K562 (cell line): ENCODE measurements around the gene APOBEC3A.

Experiments
- ATF1 ChIP-seq, 2 experiments: fragments of 450-650 bp in 1 of 2; IDR thresholded peaks; 2 replicates each; pipeline ENCODE4 v1.6.1; 2016; ENCODE audit warnings: missing compliant biosample characterization in 1 of 2, missing genetic modification characterization in 1 of 2
- CHCHD3 ChIP-seq: fragments of 250-450 bp; sonication (Bioruptor Pico); IDR thresholded peaks from 2 replicates; pipeline ENCODE4 v2.1.2; 2022; ENCODE audit warnings: mild to moderate bottlenecking
- EHMT2 ChIP-seq: fragments of 450-650 bp; IDR thresholded peaks from 2 replicates; pipeline ENCODE4 v1.6.1; 2018; ENCODE audit warnings: antibody characterized with exemption
- FOS ChIP-seq: IDR thresholded peaks from 3 replicates; pipeline ENCODE4 v1.6.1; 2011; ENCODE audit not compliant: insufficient read length; ENCODE audit errors: extremely low read depth
- FOXA3 ChIP-seq, 2 experiments: fragments of 450-650 bp in 1 of 2; sonication (generic) in 1 of 2; formaldehyde crosslinking; IDR thresholded peaks in 1 of 2; conservative IDR thresholded peaks in 1 of 2; 2 replicates each; pipeline versions ENCODE4 v1.4.0 to v1.8.0; 2020 to 2022; ENCODE audit warnings: mild to moderate bottlenecking in 2 of 2, missing genetic modification reagents in 1 of 2
- HNRNPLL ChIP-seq: fragments of 200-400 bp; formaldehyde crosslinking; IDR thresholded peaks from 2 replicates; pipeline ENCODE4 v1.6.1; 2017; ENCODE audit warnings: low read length, low read depth, mild to moderate bottlenecking; ENCODE audit not compliant: poor library complexity, severe bottlenecking
- MTA3 ChIP-seq: fragments of 450-650 bp; formaldehyde crosslinking; IDR thresholded peaks from 2 replicates; pipeline ENCODE4 v1.6.1; 2017; ENCODE audit warnings: mild to moderate bottlenecking, borderline replicate concordance
- POLR2A ChIP-seq: fragments of 450-650 bp; conservative IDR thresholded peaks from 2 replicates; pipeline ENCODE4 v1.6.1; 2016
- SMC3 ChIP-seq: conservative IDR thresholded peaks from 2 replicates; pipeline ENCODE4 v1.6.1; 2011; ENCODE audit warnings: low read depth, low read length, improper control_type of control experiment; ENCODE audit not compliant: insufficient read depth
- STAG1 ChIP-seq: sonication (generic); formaldehyde crosslinking; IDR thresholded peaks from 2 replicates; pipeline ENCODE4 v1.5.0; 2020; ENCODE audit warnings: missing genetic modification reagents, borderline replicate concordance
- ZBTB40 ChIP-seq, 2 experiments: fragments of 450-650 bp in 1 of 2; sonication (generic) in 1 of 2; formaldehyde crosslinking in 1 of 2; IDR thresholded peaks; 2 replicates each; pipeline versions ENCODE4 v1.7.1 to v1.9.0; 2016 to 2022; ENCODE audit warnings: inconsistent platforms in 1 of 2, mild to moderate bottlenecking in 1 of 2, missing genetic modification reagents in 1 of 2
- TF ChIP-seq, protein P1 (sequence below), 3 experiments: IDR thresholded peaks in 2 of 3; conservative IDR thresholded peaks in 1 of 3; 2 replicates each; pipeline ENCODE4 v1.5.1; 2011 to 2012; ENCODE audit warnings: low read length in 3 of 3, mild to moderate bottlenecking in 3 of 3, control low read depth in 2 of 3, improper control_type of control experiment in 1 of 3, inconsistent platforms in 1 of 3, low read depth in 1 of 3, mixed read lengths in 1 of 3, moderate library complexity in 1 of 3; ENCODE audit not compliant: insufficient read depth in 2 of 3
- TF ChIP-seq, protein P2 (sequence below): IDR thresholded peaks from 2 replicates; pipeline ENCODE4 v1.6.1; 2016; ENCODE audit warnings: missing genetic modification characterization, missing compliant biosample characterization
- TF ChIP-seq, protein P3 (sequence below), 2 experiments: fragments of 150-350 bp in 1 of 2; IDR thresholded peaks; 2 replicates each; pipeline ENCODE4 v1.6.1; 2012 to 2016; ENCODE audit warnings: low read depth in 2 of 2, low read length in 2 of 2, mild to moderate bottlenecking in 1 of 2, moderate library complexity in 1 of 2

GRCh38 chr22:38968801-38969200, 11.4 kb downstream of the APOBEC3A start:
- TF ChIP-seq FOS = no peak
- TF ChIP-seq, protein P1, sequence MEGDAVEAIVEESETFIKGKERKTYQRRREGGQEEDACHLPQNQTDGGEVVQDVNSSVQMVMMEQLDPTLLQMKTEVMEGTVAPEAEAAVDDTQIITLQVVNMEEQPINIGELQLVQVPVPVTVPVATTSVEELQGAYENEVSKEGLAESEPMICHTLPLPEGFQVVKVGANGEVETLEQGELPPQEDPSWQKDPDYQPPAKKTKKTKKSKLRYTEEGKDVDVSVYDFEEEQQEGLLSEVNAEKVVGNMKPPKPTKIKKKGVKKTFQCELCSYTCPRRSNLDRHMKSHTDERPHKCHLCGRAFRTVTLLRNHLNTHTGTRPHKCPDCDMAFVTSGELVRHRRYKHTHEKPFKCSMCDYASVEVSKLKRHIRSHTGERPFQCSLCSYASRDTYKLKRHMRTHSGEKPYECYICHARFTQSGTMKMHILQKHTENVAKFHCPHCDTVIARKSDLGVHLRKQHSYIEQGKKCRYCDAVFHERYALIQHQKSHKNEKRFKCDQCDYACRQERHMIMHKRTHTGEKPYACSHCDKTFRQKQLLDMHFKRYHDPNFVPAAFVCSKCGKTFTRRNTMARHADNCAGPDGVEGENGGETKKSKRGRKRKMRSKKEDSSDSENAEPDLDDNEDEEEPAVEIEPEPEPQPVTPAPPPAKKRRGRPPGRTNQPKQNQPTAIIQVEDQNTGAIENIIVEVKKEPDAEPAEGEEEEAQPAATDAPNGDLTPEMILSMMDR (IDR thresholded peaks at IDR 0.05 in 2 of 3, conservative IDR thresholded peaks at IDR 0.05 in 1 of 3; ENCODE audit: insufficient read depth in 2 of 3, low read depth in 1 of 3, low read length in 3 of 3) = no peak
- TF ChIP-seq ATF1 (CRISPR knock-in tag; IDR thresholded peaks at IDR 0.05) = no peak
- no peak for TF ChIP-seq ATF1 (tag; IDR thresholded peaks at IDR 0.05)
- TF ChIP-seq EHMT2 = no peak
- TF ChIP-seq HNRNPLL = no peak
- TF ChIP-seq, protein P2, sequence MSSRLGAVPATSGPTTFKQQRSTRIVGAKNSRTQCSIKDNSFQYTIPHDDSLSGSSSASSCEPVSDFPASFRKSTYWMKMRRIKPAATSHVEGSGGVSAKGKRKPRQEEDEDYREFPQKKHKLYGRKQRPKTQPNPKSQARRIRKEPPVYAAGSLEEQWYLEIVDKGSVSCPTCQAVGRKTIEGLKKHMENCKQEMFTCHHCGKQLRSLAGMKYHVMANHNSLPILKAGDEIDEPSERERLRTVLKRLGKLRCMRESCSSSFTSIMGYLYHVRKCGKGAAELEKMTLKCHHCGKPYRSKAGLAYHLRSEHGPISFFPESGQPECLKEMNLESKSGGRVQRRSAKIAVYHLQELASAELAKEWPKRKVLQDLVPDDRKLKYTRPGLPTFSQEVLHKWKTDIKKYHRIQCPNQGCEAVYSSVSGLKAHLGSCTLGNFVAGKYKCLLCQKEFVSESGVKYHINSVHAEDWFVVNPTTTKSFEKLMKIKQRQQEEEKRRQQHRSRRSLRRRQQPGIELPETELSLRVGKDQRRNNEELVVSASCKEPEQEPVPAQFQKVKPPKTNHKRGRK (tag) = no peak
- TF ChIP-seq SMC3 = no peak
- TF ChIP-seq POLR2A = no peak
- no peak for TF ChIP-seq ZBTB40 (IDR thresholded peaks at IDR 0.05)
- TF ChIP-seq ZBTB40 (CRISPR knock-in tag; IDR thresholded peaks at IDR 0.05) = no peak
- no peak for TF ChIP-seq CHCHD3 (CRISPR knock-in tag)
- TF ChIP-seq STAG1 = no peak
- TF ChIP-seq, protein P3, sequence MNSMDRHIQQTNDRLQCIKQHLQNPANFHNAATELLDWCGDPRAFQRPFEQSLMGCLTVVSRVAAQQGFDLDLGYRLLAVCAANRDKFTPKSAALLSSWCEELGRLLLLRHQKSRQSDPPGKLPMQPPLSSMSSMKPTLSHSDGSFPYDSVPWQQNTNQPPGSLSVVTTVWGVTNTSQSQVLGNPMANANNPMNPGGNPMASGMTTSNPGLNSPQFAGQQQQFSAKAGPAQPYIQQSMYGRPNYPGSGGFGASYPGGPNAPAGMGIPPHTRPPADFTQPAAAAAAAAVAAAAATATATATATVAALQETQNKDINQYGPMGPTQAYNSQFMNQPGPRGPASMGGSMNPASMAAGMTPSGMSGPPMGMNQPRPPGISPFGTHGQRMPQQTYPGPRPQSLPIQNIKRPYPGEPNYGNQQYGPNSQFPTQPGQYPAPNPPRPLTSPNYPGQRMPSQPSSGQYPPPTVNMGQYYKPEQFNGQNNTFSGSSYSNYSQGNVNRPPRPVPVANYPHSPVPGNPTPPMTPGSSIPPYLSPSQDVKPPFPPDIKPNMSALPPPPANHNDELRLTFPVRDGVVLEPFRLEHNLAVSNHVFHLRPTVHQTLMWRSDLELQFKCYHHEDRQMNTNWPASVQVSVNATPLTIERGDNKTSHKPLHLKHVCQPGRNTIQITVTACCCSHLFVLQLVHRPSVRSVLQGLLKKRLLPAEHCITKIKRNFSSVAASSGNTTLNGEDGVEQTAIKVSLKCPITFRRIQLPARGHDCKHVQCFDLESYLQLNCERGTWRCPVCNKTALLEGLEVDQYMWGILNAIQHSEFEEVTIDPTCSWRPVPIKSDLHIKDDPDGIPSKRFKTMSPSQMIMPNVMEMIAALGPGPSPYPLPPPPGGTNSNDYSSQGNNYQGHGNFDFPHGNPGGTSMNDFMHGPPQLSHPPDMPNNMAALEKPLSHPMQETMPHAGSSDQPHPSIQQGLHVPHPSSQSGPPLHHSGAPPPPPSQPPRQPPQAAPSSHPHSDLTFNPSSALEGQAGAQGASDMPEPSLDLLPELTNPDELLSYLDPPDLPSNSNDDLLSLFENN (IDR thresholded peaks at IDR 0.05; ENCODE audit: low read depth in 2 of 2, low read length in 2 of 2) = no peak
- no peak for TF ChIP-seq FOXA3 (CRISPR knock-in tag; conservative IDR thresholded peaks at IDR 0.05 in 1 of 2, IDR thresholded peaks at IDR 0.05 in 1 of 2)
- TF ChIP-seq MTA3 = no peak
